ENCODE data around the gene CPNE7.

DNA sequence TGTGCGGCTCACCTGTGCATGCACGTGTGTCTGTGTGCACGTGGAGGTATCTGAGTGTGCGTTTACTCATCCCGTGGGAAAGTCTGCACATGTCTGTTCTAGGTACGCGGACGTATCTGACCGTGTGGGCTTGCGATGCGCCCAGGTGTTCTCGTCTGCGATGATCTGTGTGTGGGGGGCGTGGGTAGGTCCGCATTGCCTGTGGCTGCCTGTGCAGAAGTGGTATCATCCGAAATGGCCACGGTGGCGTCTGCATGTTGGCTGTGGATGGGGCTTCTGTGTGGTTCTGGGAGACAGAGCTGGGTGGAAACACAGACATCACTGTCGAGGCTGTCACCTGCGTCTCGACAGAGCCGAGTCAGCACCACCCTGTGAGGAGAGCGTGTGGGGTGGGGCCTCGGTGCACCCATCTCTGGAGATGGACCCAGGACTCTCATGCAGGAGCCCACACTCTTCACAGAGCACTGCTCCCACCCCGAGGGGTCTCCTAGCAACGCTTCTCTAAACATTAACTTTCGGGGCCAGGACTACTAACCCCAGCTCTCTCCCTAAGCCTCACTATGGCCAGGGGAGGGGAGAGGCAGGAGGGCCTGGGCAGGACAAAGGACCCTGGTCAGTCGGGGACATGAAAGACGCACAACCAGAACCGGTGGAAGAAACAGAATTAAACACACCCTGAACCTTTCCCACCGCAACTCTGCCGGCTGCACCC, 46.3 kb downstream of the CPNE7 start:
- TF ChIP-seq CHAMP1 (IDR thresholded peaks at IDR 0.05) = no peak
- no peak for TF ChIP-seq RCOR1 (IDR thresholded peaks at IDR 0.05; ENCODE audit: borderline replicate concordance in 1 of 2, low read depth in 2 of 2, low read length in 2 of 2)
- TF ChIP-seq ZNF146 (CRISPR knock-in tag; IDR thresholded peaks at IDR 0.05; ENCODE audit: unreplicated experiment) = no peak
- no peak for TF ChIP-seq ASH1L (IDR thresholded peaks at IDR 0.05; ENCODE audit: borderline replicate concordance, low read depth, partially characterized antibody)
- TF ChIP-seq CTCF (IDR thresholded peaks at IDR 0.05 in 2 of 3, conservative IDR thresholded peaks at IDR 0.05 in 1 of 3; ENCODE audit: insufficient read depth in 2 of 3, low read depth in 1 of 3, low read length in 3 of 3) = no peak
- no peak for TF ChIP-seq STAG1 (CRISPR knock-in tag; IDR thresholded peaks at IDR 0.05; ENCODE audit: borderline replicate concordance)
- TF ChIP-seq RNF2 (IDR thresholded peaks at IDR 0.05) = no peak
- TF ChIP-seq EZH2 (IDR thresholded peaks at IDR 0.05; ENCODE audit: borderline replicate concordance, low read depth, low read length) = no peak
- TF ChIP-seq CBX3 (IDR thresholded peaks at IDR 0.05; ENCODE audit: borderline replicate concordance in 1 of 2, low read length in 2 of 2) = no peak
- TF ChIP-seq TBP (optimal IDR thresholded peaks at IDR 0.05; ENCODE audit: low read depth, low read length) = no peak
- TF ChIP-seq IRF9 (tag; IDR thresholded peaks at IDR 0.05) = no peak
- TF ChIP-seq MCM2 (IDR thresholded peaks at IDR 0.05; ENCODE audit: low read depth) = no peak
- no peak for TF ChIP-seq MXD1 (CRISPR knock-in tag; IDR thresholded peaks at IDR 0.05; ENCODE audit: borderline replicate concordance, poor library complexity, severe bottlenecking)

All from K562 (cell line).